K562 (cell line): Measurements from ENCODE around the gene IL31. TPM values are rescaled to one million over a fixed set of nuclear protein-coding genes. Genes with fewer than 3 reads are reported as not detected.
A peak's percentile ranks its signal among the peaks of the same experiment; 100 is the strongest.

Experiments used
- ATAC-seq: fragments of 200-7000 bp; cut with Tn5 transposase; 3 replicates; pipeline ENCODE4 v1.9.1; 2020; ENCODE audit warnings: moderate library complexity
- BruUV-seq: library from RNA; stranded (reverse); fragments of 400-500 nt; replicated peaks from 2 replicates; lab custom pipeline; 2021; lab: Mats Ljungman, UMichigan
- CTCF ChIA-PET: fragments of 300-600 bp; formaldehyde crosslinking; extraction: SDS; loops from one replicate; lab custom pipeline; 2021; ENCODE audit warnings: low intra/inter-chr PET ratio; lab: Yijun Ruan, JAX
- POLR2A ChIA-PET: fragments of 300-600, 350-650 bp; sonication (Branson Sonifier 250); formaldehyde crosslinking; extraction: SDS; loops from one replicate; lab custom pipeline; 2021; ENCODE audit warnings: antibody characterized with exemption, inconsistent platforms; lab: Yijun Ruan, JAX
- DNase-seq, 4 experiments: peaks; one replicate each; pipeline versions ENCODE4 v3.0.0 to v3.0.0-alpha.2; 2011 to 2018; ENCODE audit warnings: low spot score in 3 of 4, mixed read lengths in 3 of 4; ENCODE audit errors: extremely low read depth in 1 of 4
- FAIRE-seq: peaks from 2 replicates; lab custom pipeline; 2011; peaks lifted over from hg19 to GRCh38; lab: Jason Lieb, UNC
- H2AFZ ChIP-seq: 2 replicates; pipeline ENCODE4 v1.6.0; 2011; ENCODE audit warnings: low read depth, low read length, control low read depth, inconsistent platforms
- H3K27ac ChIP-seq: fragments of 200-600 bp; 3 replicates; pipeline ENCODE4 v1.8.0; 2011; ENCODE audit warnings: low read depth, mild to moderate bottlenecking, control low read depth, inconsistent platforms, low read length, moderate library complexity, mixed read lengths; ENCODE audit errors: extremely low read depth
- H3K27me3 ChIP-seq, 2 experiments: fragments of 300-600 bp in 1 of 2; 2 replicates in 1 of 2; 3 replicates in 1 of 2; pipeline versions ENCODE4 v1.6.0 to v1.8.0; 2011; ENCODE audit warnings: inconsistent platforms in 2 of 2, low read length in 2 of 2, mild to moderate bottlenecking in 1 of 2, mixed read lengths in 1 of 2, moderate library complexity in 1 of 2; ENCODE audit not compliant: control insufficient read depth in 2 of 2, insufficient read depth in 2 of 2
- H3K36me3 ChIP-seq: fragments of 300-600 bp; 3 replicates; pipeline ENCODE4 v1.8.0; 2011; ENCODE audit warnings: mild to moderate bottlenecking, low read length, inconsistent platforms; ENCODE audit not compliant: control insufficient read depth, insufficient read depth
- H3K4me1 ChIP-seq, 2 experiments: fragments of 200-600 bp in 1 of 2; replicated peaks in 1 of 2; 2 replicates in 1 of 2; 3 replicates in 1 of 2; pipeline versions ENCODE4 v1.5.1 to v1.8.0; 2011; ENCODE audit warnings: inconsistent platforms in 2 of 2, low read length in 2 of 2, mild to moderate bottlenecking in 1 of 2, mixed read lengths in 1 of 2, moderate library complexity in 1 of 2; ENCODE audit not compliant: control insufficient read depth in 2 of 2, insufficient read depth in 2 of 2
- H3K4me2 ChIP-seq: 2 replicates; pipeline ENCODE4 v1.6.1; 2011; ENCODE audit warnings: low read length, control low read depth, inconsistent platforms, mixed read lengths; ENCODE audit not compliant: insufficient read depth
- H3K4me3 ChIP-seq: fragments of 200-600 bp; sonication (generic), shearing (Covaris generic); 2 replicates; pipeline ENCODE4 v1.5.1; 2016; ENCODE audit warnings: control low read depth, inconsistent platforms
- H3K79me2 ChIP-seq: fragments of 200-600 bp; 3 replicates; pipeline ENCODE4 v1.8.0; 2011; ENCODE audit warnings: low read length, inconsistent platforms; ENCODE audit not compliant: control insufficient read depth, insufficient read depth
- H3K9ac ChIP-seq, 2 experiments: 2 replicates each; pipeline versions ENCODE4 v1.6.0 to v1.6.1; 2011; ENCODE audit warnings: low read depth in 2 of 2, low read length in 2 of 2, control low read depth in 1 of 2, inconsistent platforms in 1 of 2, mild to moderate bottlenecking in 1 of 2, mixed read lengths in 1 of 2; ENCODE audit not compliant: insufficient read depth in 1 of 2
- H3K9me1 ChIP-seq: one replicate; pipeline ENCODE4 v1.6.0; 2011; ENCODE audit warnings: inconsistent platforms, mild to moderate bottlenecking, low read length, moderate library complexity; ENCODE audit not compliant: control insufficient read depth, insufficient read depth
- H3K9me3 ChIP-seq: replicated peaks from 2 replicates; pipeline ENCODE4 v1.5.1; 2011; ENCODE audit warnings: low read depth, low read length, inconsistent platforms; ENCODE audit not compliant: control insufficient read depth, insufficient read depth
- H4K20me1 ChIP-seq: replicated peaks from 2 replicates; pipeline ENCODE4 v1.6.1; 2011; ENCODE audit warnings: low read length, inconsistent platforms, mixed read lengths; ENCODE audit not compliant: control insufficient read depth, insufficient read depth
- BACH1 ChIP-seq: fragments of 200-800 bp; sonication (Bioruptor generic); IDR thresholded peaks from 2 replicates; pipeline ENCODE4 v1.6.1; 2016; ENCODE audit warnings: missing genetic modification characterization, missing compliant biosample characterization
- BHLHE40 ChIP-seq: IDR thresholded peaks from 2 replicates; pipeline ENCODE4 v1.6.1; 2011; ENCODE audit warnings: low read length, improper control_type of control experiment
- ETV5 ChIP-seq: sonication (generic); formaldehyde crosslinking; IDR thresholded peaks from 2 replicates; pipeline ENCODE4 v1.4.0; 2020; ENCODE audit warnings: low read depth, mild to moderate bottlenecking, missing genetic modification reagents
- KAT2B ChIP-seq: IDR thresholded peaks from one replicate; pipeline ENCODE4 v1.6.1; 2012; ENCODE audit warnings: low read depth, mild to moderate bottlenecking, control low read depth, inconsistent platforms, low read length, moderate library complexity
- NFRKB ChIP-seq: fragments of 450-650 bp; IDR thresholded peaks from 2 replicates; pipeline ENCODE4 v1.6.1; 2016; ENCODE audit warnings: low read depth
- POLR2G ChIP-seq: fragments of 200-400 bp; formaldehyde crosslinking; IDR thresholded peaks from 2 replicates; pipeline ENCODE4 v1.6.1; 2017; ENCODE audit warnings: low read depth, mild to moderate bottlenecking, antibody characterized with exemption, low read length, moderate library complexity
- SOX6 ChIP-seq: fragments of 450-650 bp; IDR thresholded peaks from 2 replicates; pipeline ENCODE4 v1.6.1; 2014; ENCODE audit warnings: mild to moderate bottlenecking
- ZNF785 ChIP-seq: fragments of 250-450 bp; sonication (Bioruptor Pico); IDR thresholded peaks from 2 replicates; pipeline ENCODE4 v1.4.0; 2020; ENCODE audit warnings: mild to moderate bottlenecking
- WGBS: fragments of 100-300 bp; shearing (Covaris generic); methylation state at CpG from one replicate; pipeline ENCODE4 v1.1.6; 2016; ENCODE audit warnings: low coverage, mixed read lengths; ENCODE audit not compliant: insufficient coverage; ENCODE audit errors: missing lambda C conversion rate; 5-methylcytosine and 5-hydroxymethylcytosine counted together
- in situ Hi-C: fragments of 300-500 bp; cut with MboI; formaldehyde crosslinking; loops from 4 replicates; pipeline ENCODE4 v1.15.0; 2018; ENCODE audit warnings: inconsistent platforms, mixed read lengths
- intact Hi-C: fragments of 100-400 bp; cut with micrococcal nuclease; formaldehyde crosslinking; loops from 2 replicates; pipeline ENCODE4 v1.14.2; 2022
- polyA plus RNA-seq, 8 experiments: library from polyadenylated mRNA; depleted of rRNA in 4 of 8; stranded (reverse) in 5 of 8; unstranded in 3 of 8; fragments of >200 nt; fragmentation: Nextera tagmentation in 2 of 8; fragmentation: Illumina TruSeq in 1 of 8; extraction: Ambion mirVana in 2 of 8; extraction: Trizol in 1 of 8; gene quantifications; 2 replicates each; pipeline versions ENCODE4 v1.2.1 to v1.2.3, GENCODE V29; 2011 to 2014; ENCODE audit warnings: inconsistent platforms in 1 of 8, missing spikeins in 1 of 8
- total RNA-seq, 7 experiments: library from RNA; depleted of rRNA in 6 of 7; stranded (reverse); fragments of >200 nt in 6 of 7; fragmentation: Illumina TruSeq in 2 of 7; extraction: Trizol in 2 of 7; gene quantifications; 2 replicates each; pipeline versions ENCODE4 v1.2.1 to v1.2.3, GENCODE V29; 2011 to 2021; ENCODE audit warnings: low replicate concordance in 1 of 7
- TF ChIP-seq, protein P1 (sequence below): fragments of 250-450 bp; sonication (Bioruptor Pico); IDR thresholded peaks from 2 replicates; pipeline ENCODE4 v1.5.0; 2021
- TF ChIP-seq, protein P2 (sequence below): fragments of 450-650 bp; formaldehyde crosslinking; IDR thresholded peaks from 2 replicates; pipeline ENCODE4 v1.4.0; 2020; ENCODE audit warnings: mild to moderate bottlenecking, moderate library complexity

IL31 gene
- total and polyA plus RNA-seq, 9 of the 15 experiments (the other 6 are each of a cell fraction or from before 2014, with no cell fraction given), result not detected

- Histone ChIP-seq H3K9me3 (no peaks in the 10 kb centered on the region), H3K79me2 (peaks cover 25% of the 10 kb centered on the region), H3K4me3 (no peak overlapping the region), H2AFZ (no peak overlapping the region), H3K9ac (no peak overlapping the region; a peak in 1 of 4 replicates), H3K4me2 (no peak overlapping the region), H3K9me1 (peaks cover 5% of the 10 kb centered on the region), H3K4me1 (0 out of 5 replicates have a peak, but pooled peaks cover 0 to 5% of the 10 kb centered on the region in 2 experiments), H3K36me3 (peaks cover 91% of the 10 kb centered on the region; the same call in 2 of the 3 replicates), H4K20me1 (peaks cover 19% of the 10 kb centered on the region), H3K27ac (no peak overlapping the region), H3K27me3 (no peaks in the 10 kb centered on the region)
- TF ChIP-seq BACH1 (no peak), POLR2G (0 out of 2 replicates have a peak, but pooled peaks have one; percentile 35)
- TF ChIP-seq, protein P1, sequence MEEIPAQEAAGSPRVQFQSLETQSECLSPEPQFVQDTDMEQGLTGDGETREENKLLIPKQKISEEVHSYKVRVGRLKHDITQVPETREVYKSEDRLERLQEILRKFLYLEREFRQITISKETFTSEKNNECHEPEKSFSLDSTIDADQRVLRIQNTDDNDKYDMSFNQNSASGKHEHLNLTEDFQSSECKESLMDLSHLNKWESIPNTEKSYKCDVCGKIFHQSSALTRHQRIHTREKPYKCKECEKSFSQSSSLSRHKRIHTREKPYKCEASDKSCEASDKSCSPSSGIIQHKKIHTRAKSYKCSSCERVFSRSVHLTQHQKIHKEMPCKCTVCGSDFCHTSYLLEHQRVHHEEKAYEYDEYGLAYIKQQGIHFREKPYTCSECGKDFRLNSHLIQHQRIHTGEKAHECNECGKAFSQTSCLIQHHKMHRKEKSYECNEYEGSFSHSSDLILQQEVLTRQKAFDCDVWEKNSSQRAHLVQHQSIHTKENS, result no peak
- CTCF ChIA-PET, result interaction anchor here (1.2 to 1.5 kb wide), 2 partner anchors 22 to 226 kb away, joined by 3 to 4 read pairs; no protein-coding TSS in a partner anchor
- FAIRE-seq (no peak), DNase-seq (no peak), ATAC-seq (no peak)
- intact Hi-C loops, result loop anchor here (2.0 kb wide), 1 partner anchor 61 kb away; no protein-coding TSS in a partner anchor
- POLR2A ChIA-PET, result interaction anchor here (1.0 to 1.2 kb wide), 2 partner anchors 10 to 76 kb away, joined by 3 to 4 read pairs; no protein-coding TSS in a partner anchor
- 89% methylated on average over 16 of the region's 17 CpGs for WGBS
- no TSS peak for BruUV-seq
- in situ Hi-C loops, result no loop called here
Measured at GRCh38 chr12:122130150-122130549, 43.9 kb downstream of the IL31 start.

DNA sequence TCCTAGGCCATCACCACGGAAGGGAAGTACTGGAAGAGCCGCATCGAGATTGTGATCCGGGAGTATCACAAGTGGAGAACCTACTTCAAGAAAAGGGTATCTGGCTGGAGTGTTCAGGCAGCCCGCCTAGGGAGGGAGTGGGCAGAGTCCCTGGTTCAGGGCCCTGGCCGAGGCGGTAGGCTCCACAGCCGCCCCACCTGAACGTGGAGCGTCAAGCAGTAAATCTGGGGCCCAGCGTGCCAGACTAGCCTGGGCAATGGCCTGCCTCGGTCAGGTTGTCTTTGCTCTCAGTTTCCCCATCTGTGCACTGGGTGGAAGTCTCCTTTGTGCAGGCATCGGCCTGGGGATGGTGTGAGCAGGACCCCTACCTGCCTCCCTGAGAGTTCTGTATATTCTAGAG, 44.9 kb downstream of the IL31 start:
- no peak for TF ChIP-seq BHLHE40
- TF ChIP-seq, protein P2, sequence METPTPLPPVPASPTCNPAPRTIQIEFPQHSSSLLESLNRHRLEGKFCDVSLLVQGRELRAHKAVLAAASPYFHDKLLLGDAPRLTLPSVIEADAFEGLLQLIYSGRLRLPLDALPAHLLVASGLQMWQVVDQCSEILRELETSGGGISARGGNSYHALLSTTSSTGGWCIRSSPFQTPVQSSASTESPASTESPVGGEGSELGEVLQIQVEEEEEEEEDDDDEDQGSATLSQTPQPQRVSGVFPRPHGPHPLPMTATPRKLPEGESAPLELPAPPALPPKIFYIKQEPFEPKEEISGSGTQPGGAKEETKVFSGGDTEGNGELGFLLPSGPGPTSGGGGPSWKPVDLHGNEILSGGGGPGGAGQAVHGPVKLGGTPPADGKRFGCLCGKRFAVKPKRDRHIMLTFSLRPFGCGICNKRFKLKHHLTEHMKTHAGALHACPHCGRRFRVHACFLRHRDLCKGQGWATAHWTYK (CRISPR knock-in tag), result no peak
- no peak for TF ChIP-seq SOX6
- no peak for TF ChIP-seq ZNF785 (CRISPR knock-in tag)
- no peak for TF ChIP-seq NFRKB
- TF ChIP-seq KAT2B, result no peak
- TF ChIP-seq ETV5 (CRISPR knock-in tag), result no peak
- Histone ChIP-seq H3K27me3 (no peaks in the 10 kb centered on the region), H3K27ac (no peak overlapping the region), H3K4me2 (no peak overlapping the region), H3K9me3 (no peaks in the 10 kb centered on the region), H3K36me3 (peaks cover 89% of the 10 kb centered on the region; the same call in 2 of the 3 replicates), H3K9me1 (peaks cover 5% of the 10 kb centered on the region), H3K4me1 (peaks cover 0 to 5% of the 10 kb centered on the region in 2 experiments; a peak in 1 of 5 replicates), H4K20me1 (peaks cover 24% of the 10 kb centered on the region), H2AFZ (no peak overlapping the region), H3K79me2 (peaks cover 34% of the 10 kb centered on the region), H3K4me3 (no peak overlapping the region), H3K9ac (no peak overlapping the region)
- CTCF ChIA-PET, result no interaction called here
- no peak for DNase-seq
- FAIRE-seq, result no peak
- ATAC-seq, result no peak
- intact Hi-C loops (no loop called here), in situ Hi-C loops (no loop called here)
- no TSS peak for BruUV-seq
- POLR2A ChIA-PET, result interaction anchor here (1.0 kb wide), 1 partner anchor 75 kb away, joined by 4 read pairs; no protein-coding TSS in a partner anchor
- WGBS, result 95% methylated on average over 11 of the region's 13 CpGs
